Endodermal cell (in vitro differentiated cells): ENCODE measurements around the gene ADAM23. TPM values are rescaled to one million over a fixed set of nuclear protein-coding genes. Genes with fewer than 3 reads are reported as not detected.

Experiments used
- DNase-seq: peaks from one replicate; pipeline ENCODE4 v3.0.0-alpha.2; 2017
- H3K27ac ChIP-seq: 2 replicates; pipeline ENCODE4 v1.5.1; 2013; ENCODE audit warnings: mild to moderate bottlenecking, low read depth, low read length, moderate library complexity
- H3K27me3 ChIP-seq: 2 replicates; pipeline ENCODE4 v1.6.1; 2013; ENCODE audit warnings: mild to moderate bottlenecking, low read length, moderate library complexity; ENCODE audit not compliant: insufficient read depth, control insufficient read depth, poor library complexity, severe bottlenecking
- H3K36me3 ChIP-seq: 2 replicates; pipeline ENCODE4 v1.7.0; 2013; ENCODE audit warnings: mild to moderate bottlenecking, low read length, moderate library complexity; ENCODE audit not compliant: control insufficient read depth, insufficient read depth
- H3K4me1 ChIP-seq: one replicate; pipeline ENCODE4 v1.7.0; 2013; ENCODE audit warnings: low read length; ENCODE audit not compliant: control insufficient read depth, insufficient read depth
- H3K4me3 ChIP-seq: 2 replicates; pipeline ENCODE4 v1.5.1; 2013; ENCODE audit warnings: mild to moderate bottlenecking, low read length, moderate library complexity
- H3K9ac ChIP-seq: 2 replicates; pipeline ENCODE4 v1.6.1; 2013; ENCODE audit warnings: mild to moderate bottlenecking, low read length, moderate library complexity; ENCODE audit not compliant: poor library complexity, severe bottlenecking; ENCODE audit errors: extremely low read depth
- H3K9me3 ChIP-seq: 2 replicates; pipeline ENCODE4 v1.6.1; 2013; ENCODE audit warnings: mild to moderate bottlenecking, low read length, moderate library complexity; ENCODE audit not compliant: control insufficient read depth
- H3K27ac Mint-ChIP-seq: 2 replicates; pipeline ENCODE4 v1.8.0; 2020; ENCODE audit warnings: mixed read lengths
- H3K27me3 Mint-ChIP-seq: 2 replicates; pipeline ENCODE4 v1.8.0; 2021; ENCODE audit warnings: mild to moderate bottlenecking, mixed read lengths; ENCODE audit not compliant: insufficient read depth
- H3K36me3 Mint-ChIP-seq: 2 replicates; pipeline ENCODE4 v1.8.0; 2020; ENCODE audit warnings: low read depth, mixed read lengths
- H3K4me1 Mint-ChIP-seq: 2 replicates; pipeline ENCODE4 v1.8.0; 2020; ENCODE audit warnings: mixed read lengths
- H3K4me3 Mint-ChIP-seq: 2 replicates; pipeline ENCODE4 v1.8.0; 2020; ENCODE audit warnings: mild to moderate bottlenecking, moderate library complexity, mixed read lengths
- H3K9me3 Mint-ChIP-seq: 2 replicates; pipeline ENCODE4 v1.8.0; 2020; ENCODE audit warnings: mild to moderate bottlenecking, mixed read lengths
- WGBS, 2 experiments: methylation state at CpG; one replicate each; pipeline versions ENCODE4 v1.1.5 to v1.1.7; 2013; ENCODE audit warnings: missing lambda C conversion rate in 2 of 2, mixed read lengths in 1 of 2; ENCODE audit not compliant: insufficient coverage in 1 of 2, insufficient read length in 1 of 2; 5-methylcytosine and 5-hydroxymethylcytosine counted together
- total RNA-seq, 2 donors: library from RNA; stranded (reverse); fragmentation: NEBNext Ultra II Directional in 1 of 2; extraction: Animal tissue kit (Norgen Biotek cat#: 25700) in 1 of 2; gene quantifications; 2 replicates in 1 of 2; 3 replicates in 1 of 2; pipeline ENCODE4 v1.2.1, GENCODE V29; 2021
- TF ChIP-seq, protein P1 (sequence below): fragments of 200-600 bp; sonication (generic); conservative IDR thresholded peaks from 2 replicates; pipeline ENCODE4 v1.5.0; 2021; ENCODE audit warnings: antibody characterized with exemption, mild to moderate bottlenecking

ADAM23 gene
- total RNA-seq, 2 donors from 2014 or later = 25.4 to 34.2 TPM

- Histone ChIP-seq H3K27ac (no peak overlapping the region), H3K9me3 (no peaks in the 10 kb centered on the region), H3K27me3 (no peaks in the 10 kb centered on the region), H3K36me3 (no peaks in the 10 kb centered on the region), H3K9ac (no peak overlapping the region), H3K4me3 (no peak overlapping the region), H3K4me1 (peaks cover 13% of the 10 kb centered on the region)
- 83 to 95% methylated on average over 1 of the region's 1 CpG for WGBS, 2 experiments
- Mint-ChIP-seq H3K4me3 (no peak overlapping the region), H3K27ac (no peak overlapping the region), H3K4me1 (peaks cover 33% of the 10 kb centered on the region), H3K9me3 (no peaks in the 10 kb centered on the region), H3K27me3 (no peaks in the 10 kb centered on the region), H3K36me3 (no peaks in the 10 kb centered on the region)
- no peak for DNase-seq
- TF ChIP-seq, protein P1, sequence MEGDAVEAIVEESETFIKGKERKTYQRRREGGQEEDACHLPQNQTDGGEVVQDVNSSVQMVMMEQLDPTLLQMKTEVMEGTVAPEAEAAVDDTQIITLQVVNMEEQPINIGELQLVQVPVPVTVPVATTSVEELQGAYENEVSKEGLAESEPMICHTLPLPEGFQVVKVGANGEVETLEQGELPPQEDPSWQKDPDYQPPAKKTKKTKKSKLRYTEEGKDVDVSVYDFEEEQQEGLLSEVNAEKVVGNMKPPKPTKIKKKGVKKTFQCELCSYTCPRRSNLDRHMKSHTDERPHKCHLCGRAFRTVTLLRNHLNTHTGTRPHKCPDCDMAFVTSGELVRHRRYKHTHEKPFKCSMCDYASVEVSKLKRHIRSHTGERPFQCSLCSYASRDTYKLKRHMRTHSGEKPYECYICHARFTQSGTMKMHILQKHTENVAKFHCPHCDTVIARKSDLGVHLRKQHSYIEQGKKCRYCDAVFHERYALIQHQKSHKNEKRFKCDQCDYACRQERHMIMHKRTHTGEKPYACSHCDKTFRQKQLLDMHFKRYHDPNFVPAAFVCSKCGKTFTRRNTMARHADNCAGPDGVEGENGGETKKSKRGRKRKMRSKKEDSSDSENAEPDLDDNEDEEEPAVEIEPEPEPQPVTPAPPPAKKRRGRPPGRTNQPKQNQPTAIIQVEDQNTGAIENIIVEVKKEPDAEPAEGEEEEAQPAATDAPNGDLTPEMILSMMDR = no peak
Observed at GRCh38 chr2:206515580-206515979, 72.2 kb downstream of the ADAM23 start.

DNA sequence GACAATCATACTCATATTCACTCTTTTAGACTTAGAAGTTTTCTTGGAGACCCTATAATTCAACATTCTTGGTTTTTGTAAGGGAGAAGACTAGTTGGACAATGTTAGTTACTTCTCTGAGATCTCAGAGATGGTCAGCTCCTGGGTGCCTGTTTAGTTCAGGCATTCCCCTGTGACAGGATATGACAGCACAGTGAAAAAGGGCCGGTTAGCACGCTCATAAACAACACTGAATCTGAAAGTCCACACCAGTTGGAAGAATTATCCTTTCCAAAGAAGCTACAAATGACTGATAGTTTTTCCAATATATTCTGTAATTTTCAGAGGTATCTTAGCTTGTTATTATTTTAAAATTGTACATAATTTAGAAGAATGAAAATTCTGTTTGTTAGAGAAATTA lies 75.7 kb downstream of the ADAM23 start:
- TF ChIP-seq, protein P1 = no peak
- peaks cover 17% of the 10 kb centered on the region for H3K4me1 ChIP-seq

DNA sequence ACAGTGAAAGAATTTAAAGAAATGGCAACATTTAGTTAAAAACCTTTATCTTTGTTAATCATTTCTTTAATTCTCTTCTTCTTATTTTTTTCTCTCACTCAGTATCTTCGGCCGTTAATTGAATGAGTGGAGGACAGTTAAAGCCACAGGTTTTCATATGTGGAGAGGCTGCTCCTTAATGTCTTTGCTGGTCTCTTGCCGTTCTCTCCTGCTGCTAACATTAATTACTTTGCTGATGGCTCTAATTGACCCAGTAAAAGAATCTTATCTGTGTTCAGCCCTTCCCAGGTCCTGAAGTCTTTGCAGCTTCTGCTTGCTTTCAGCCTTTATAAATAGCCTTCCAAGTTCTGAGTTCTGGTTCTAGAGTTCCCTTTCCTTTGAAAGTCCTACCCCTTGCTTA lies 77.1 kb downstream of the ADAM23 start:
- TF ChIP-seq, protein P1 = no peak
- no peak overlapping the region for H3K9ac ChIP-seq
- 59% methylated on average over 3 of the region's 3 CpGs; no CpG with 5 or more reads in 1 of the 2 experiments for WGBS, 2 experiments
- H3K27me3 Mint-ChIP-seq = no peaks in the 10 kb centered on the region
- no peaks in the 10 kb centered on the region for H3K36me3 ChIP-seq
- no peak overlapping the region for H3K27ac ChIP-seq
- peak overlapping the region; percentile 18 for H3K27ac Mint-ChIP-seq
- peaks cover 17% of the 10 kb centered on the region for H3K4me1 ChIP-seq
- DNase-seq = peak; percentile 45
- no peaks in the 10 kb centered on the region for H3K9me3 Mint-ChIP-seq
- H3K27me3 ChIP-seq = no peaks in the 10 kb centered on the region
- H3K4me3 Mint-ChIP-seq = no peak overlapping the region
- H3K9me3 ChIP-seq = no peaks in the 10 kb centered on the region
- peak overlapping the region; percentile 38 for H3K4me3 ChIP-seq
- no peaks in the 10 kb centered on the region for H3K36me3 Mint-ChIP-seq
- peaks cover 40% of the 10 kb centered on the region for H3K4me1 Mint-ChIP-seq

More for the DNA sequence above, 75.7 kb downstream of the ADAM23 start:
- WGBS, 2 experiments = 98 to 100% methylated on average over 1 to 2 of the region's 2 CpGs
- Mint-ChIP-seq H3K9me3 (no peaks in the 10 kb centered on the region), H3K36me3 (no peaks in the 10 kb centered on the region), H3K4me3 (no peak overlapping the region), H3K27ac (no peak overlapping the region), H3K4me1 (peaks cover 40% of the 10 kb centered on the region), H3K27me3 (no peaks in the 10 kb centered on the region)
- DNase-seq = no peak
- no peak overlapping the region for H3K27ac ChIP-seq
- no peak overlapping the region for H3K9ac ChIP-seq
- H3K4me3 ChIP-seq = no peak overlapping the region
- no peaks in the 10 kb centered on the region for H3K27me3 ChIP-seq
- H3K9me3 ChIP-seq = no peaks in the 10 kb centered on the region
- H3K36me3 ChIP-seq = no peaks in the 10 kb centered on the region
